ENCODE data around the gene VWF. TPM values are rescaled to one million over a fixed set of nuclear protein-coding genes. Genes with fewer than 3 reads are reported as not detected.

The VWF gene
- total RNA-seq: 100 to 1,000 TPM in 3 of 7 donors, 10 to 100 TPM in 4; 37.9 to 203 (median 88.7) TPM
- polyA plus RNA-seq: 100 to 1,000 TPM; 107 to 278 TPM
- long read RNA-seq, donor 1, partial matches to known transcripts: 60 of 72 reads
- long read RNA-seq, donor 1, other reads (novel, unspliced or antisense): 12 of 72 reads
- long read RNA-seq, donor 2: 0 reads
- long read RNA-seq, donor 3, full-length matches to known transcripts: 3 of 154 reads
- long read RNA-seq, donor 3, partial matches to known transcripts: 140 of 154 reads
- long read RNA-seq, donor 3, other reads (novel, unspliced or antisense): 11 of 154 reads

GRCh38 chr12:6124411-6125309 lies at the start of gene VWF:
Gene VWF, minus strand, starts transcription at chr12:6124670. Its CDS starts 1,474 bp downstream, at chr12:6123196.
- peak within 1 kb of the TSS; percentile 7 for H3K4me3 ChIP-seq
- no peak for TF ChIP-seq POLR2A (IDR thresholded peaks at IDR 0.05)
- TF ChIP-seq EP300 (IDR thresholded peaks at IDR 0.05): no peak
- TF ChIP-seq, protein P1, sequence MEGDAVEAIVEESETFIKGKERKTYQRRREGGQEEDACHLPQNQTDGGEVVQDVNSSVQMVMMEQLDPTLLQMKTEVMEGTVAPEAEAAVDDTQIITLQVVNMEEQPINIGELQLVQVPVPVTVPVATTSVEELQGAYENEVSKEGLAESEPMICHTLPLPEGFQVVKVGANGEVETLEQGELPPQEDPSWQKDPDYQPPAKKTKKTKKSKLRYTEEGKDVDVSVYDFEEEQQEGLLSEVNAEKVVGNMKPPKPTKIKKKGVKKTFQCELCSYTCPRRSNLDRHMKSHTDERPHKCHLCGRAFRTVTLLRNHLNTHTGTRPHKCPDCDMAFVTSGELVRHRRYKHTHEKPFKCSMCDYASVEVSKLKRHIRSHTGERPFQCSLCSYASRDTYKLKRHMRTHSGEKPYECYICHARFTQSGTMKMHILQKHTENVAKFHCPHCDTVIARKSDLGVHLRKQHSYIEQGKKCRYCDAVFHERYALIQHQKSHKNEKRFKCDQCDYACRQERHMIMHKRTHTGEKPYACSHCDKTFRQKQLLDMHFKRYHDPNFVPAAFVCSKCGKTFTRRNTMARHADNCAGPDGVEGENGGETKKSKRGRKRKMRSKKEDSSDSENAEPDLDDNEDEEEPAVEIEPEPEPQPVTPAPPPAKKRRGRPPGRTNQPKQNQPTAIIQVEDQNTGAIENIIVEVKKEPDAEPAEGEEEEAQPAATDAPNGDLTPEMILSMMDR (IDR thresholded peaks at IDR 0.05): no peak
- no peak for DNase-seq
- no peaks in the 10 kb centered on the region for H3K4me1 ChIP-seq (ENCODE audit: insufficient read depth)
- intact Hi-C loops (cut with DNase I): no loop called here
- no peaks in the 10 kb centered on the region for H3K27me3 ChIP-seq
- no peaks in the 10 kb centered on the region for H3K36me3 ChIP-seq
- no peak within 1 kb of the TSS for H3K27ac ChIP-seq
- no peaks in the 10 kb centered on the region for H3K9me3 ChIP-seq
- 37 to 51% (median 44%) methylated on average over 5 of the region's 5 CpGs for WGBS, 3 donors

DNA sequence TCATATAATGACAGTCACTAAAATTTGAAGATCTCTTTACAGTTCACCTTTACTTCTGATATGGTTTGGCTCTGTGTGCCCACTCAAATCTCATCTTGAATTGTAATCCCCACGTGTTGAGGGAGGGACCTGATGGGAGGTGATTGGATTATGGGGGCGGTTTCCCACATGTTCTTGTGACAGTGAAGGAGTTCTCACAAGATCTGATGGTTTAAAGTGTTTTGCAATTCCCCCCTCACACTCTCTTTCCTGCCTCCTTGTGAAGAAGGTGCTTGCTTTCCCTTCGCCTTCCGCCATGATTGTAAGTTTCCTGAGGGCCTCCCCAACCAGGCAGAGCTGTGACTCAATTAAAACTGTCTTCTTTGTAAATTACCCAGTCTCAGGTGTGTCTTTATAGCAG lies 48.4 kb upstream of the VWF start:
- H3K27ac ChIP-seq: no peak overlapping the region
- WGBS, 3 donors: 68 to 84% (median 76%) methylated on average over 4 of the region's 4 CpGs
- no peak overlapping the region for H3K4me3 ChIP-seq
- DNase-seq: no peak
- no peaks in the 10 kb centered on the region for H3K4me1 ChIP-seq (ENCODE audit: insufficient read depth)
- H3K36me3 ChIP-seq: no peaks in the 10 kb centered on the region
- H3K27me3 ChIP-seq: no peaks in the 10 kb centered on the region
- intact Hi-C loops (cut with DNase I): loop anchor here in 1 of 4 donors (10.0 kb wide), 1 partner anchor 88 kb away; no protein-coding TSS in a partner anchor
- H3K9me3 ChIP-seq: no peaks in the 10 kb centered on the region
- TF ChIP-seq, protein P1 (IDR thresholded peaks at IDR 0.05): no peak
- TF ChIP-seq POLR2A (IDR thresholded peaks at IDR 0.05) (no peak), EP300 (IDR thresholded peaks at IDR 0.05) (no peak)

- intact Hi-C loops (cut with DNase I): loop anchor here in 1 of 4 donors (10.0 kb wide), 1 partner anchor 87 kb away; no protein-coding TSS in a partner anchor
- H3K27ac ChIP-seq: no peak overlapping the region
- no peaks in the 10 kb centered on the region for H3K27me3 ChIP-seq
- H3K4me3 ChIP-seq: no peak overlapping the region
- no peaks in the 10 kb centered on the region for H3K36me3 ChIP-seq
- peak in 1 of 5 donors; percentile 19 for DNase-seq
- no peaks in the 10 kb centered on the region for H3K9me3 ChIP-seq
- TF ChIP-seq EP300 (IDR thresholded peaks at IDR 0.05) (no peak), POLR2A (IDR thresholded peaks at IDR 0.05) (no peak)
- H3K4me1 ChIP-seq (ENCODE audit: insufficient read depth): no peaks in the 10 kb centered on the region
- WGBS, 3 donors: 81 to 90% (median 85%) methylated on average over 15 of the region's 15 CpGs
Observed at GRCh38 chr12:6172086-6172485, 47.6 kb upstream of the VWF start.

- no peaks in the 10 kb centered on the region for H3K36me3 ChIP-seq
- H3K4me1 ChIP-seq (ENCODE audit: insufficient read depth): no peaks in the 10 kb centered on the region
- intact Hi-C loops (cut with DNase I): loop anchor here in 1 of 4 donors (10.0 kb wide), 1 partner anchor 87 kb away; no protein-coding TSS in a partner anchor
- H3K4me3 ChIP-seq: no peak overlapping the region
- peak in 1 of 5 donors; percentile 45 for DNase-seq
- no peak overlapping the region for H3K27ac ChIP-seq
- H3K9me3 ChIP-seq: no peaks in the 10 kb centered on the region
- 64 to 70% (median 66%) methylated on average over 21 of the region's 21 CpGs for WGBS, 3 donors
- no peaks in the 10 kb centered on the region for H3K27me3 ChIP-seq
- TF ChIP-seq POLR2A (IDR thresholded peaks at IDR 0.05): no peak
- TF ChIP-seq EP300 (IDR thresholded peaks at IDR 0.05): no peak
- TF ChIP-seq, protein P1 (IDR thresholded peaks at IDR 0.05): no peak
Observed at GRCh38 chr12:6171409-6172015, 47.0 kb upstream of the VWF start.
